Measurements from ENCODE around the gene GPATCH2.

The GPATCH2 gene

GRCh38 chr1:217437376-217437775, 193.5 kb downstream of the GPATCH2 start:
- Histone ChIP-seq H2AFZ (ENCODE audit: low read depth, low read length) (no peak overlapping the region), H3K27ac (ENCODE audit: low read length) (no peak overlapping the region), H3K4me1 (ENCODE audit: low read length) (no peaks in the 10 kb centered on the region), H3K27me3 (ENCODE audit: low read depth, low read length) (no peaks in the 10 kb centered on the region), H3K79me2 (ENCODE audit: low read length) (no peaks in the 10 kb centered on the region), H4K20me1 (ENCODE audit: insufficient read depth, low read length) (no peaks in the 10 kb centered on the region), H3K9me3 (ENCODE audit: insufficient read depth, low read length) (no peaks in the 10 kb centered on the region), H3K4me2 (ENCODE audit: low read length) (no peak overlapping the region), H3K36me3 (replicated peaks; ENCODE audit: low read depth, low read length) (no peaks in the 10 kb centered on the region), H3K4me3 (ENCODE audit: low read length) (no peak overlapping the region), H3K9ac (ENCODE audit: low read length) (no peak overlapping the region)
- no peak for TF ChIP-seq EZH2phosphoT487 (IDR thresholded peaks at IDR 0.05; ENCODE audit: low read depth)
- TF ChIP-seq CTCF (IDR thresholded peaks at IDR 0.05; ENCODE audit: low read depth, low read length): no peak

GRCh38 chr1:217435204-217435603, 195.7 kb downstream of the GPATCH2 start:
- Histone ChIP-seq H3K79me2 (ENCODE audit: low read length) (no peaks in the 10 kb centered on the region), H4K20me1 (ENCODE audit: insufficient read depth, low read length) (no peaks in the 10 kb centered on the region), H3K4me1 (ENCODE audit: low read length) (no peaks in the 10 kb centered on the region), H2AFZ (ENCODE audit: low read depth, low read length) (no peak overlapping the region), H3K9ac (ENCODE audit: low read length) (no peak overlapping the region), H3K36me3 (replicated peaks; ENCODE audit: low read depth, low read length) (no peaks in the 10 kb centered on the region), H3K27me3 (ENCODE audit: low read depth, low read length) (no peaks in the 10 kb centered on the region), H3K27ac (ENCODE audit: low read length) (no peak overlapping the region), H3K4me2 (ENCODE audit: low read length) (no peak overlapping the region), H3K4me3 (ENCODE audit: low read length) (no peak overlapping the region), H3K9me3 (ENCODE audit: insufficient read depth, low read length) (no peaks in the 10 kb centered on the region)
- TF ChIP-seq CTCF (IDR thresholded peaks at IDR 0.05; ENCODE audit: low read depth, low read length) (no peak), EZH2phosphoT487 (IDR thresholded peaks at IDR 0.05; ENCODE audit: low read depth) (no peak)

- no peak overlapping the region for H3K9ac ChIP-seq (ENCODE audit: low read length)
- H3K4me2 ChIP-seq (ENCODE audit: low read length): no peak overlapping the region
- H3K4me1 ChIP-seq (ENCODE audit: low read length): no peaks in the 10 kb centered on the region
- H3K27me3 ChIP-seq (ENCODE audit: low read depth, low read length): no peaks in the 10 kb centered on the region
- H3K4me3 ChIP-seq (ENCODE audit: low read length): no peak overlapping the region
- no peak for TF ChIP-seq EZH2phosphoT487 (IDR thresholded peaks at IDR 0.05; ENCODE audit: low read depth)
- H2AFZ ChIP-seq (ENCODE audit: low read depth, low read length): no peak overlapping the region
- H3K36me3 ChIP-seq (replicated peaks; ENCODE audit: low read depth, low read length): no peaks in the 10 kb centered on the region
- H3K79me2 ChIP-seq (ENCODE audit: low read length): no peaks in the 10 kb centered on the region
- H4K20me1 ChIP-seq (ENCODE audit: insufficient read depth, low read length): no peaks in the 10 kb centered on the region
- no peaks in the 10 kb centered on the region for H3K9me3 ChIP-seq (ENCODE audit: insufficient read depth, low read length)
- no peak overlapping the region for H3K27ac ChIP-seq (ENCODE audit: low read length)
Measured at GRCh38 chr1:217433664-217434063, 197.2 kb downstream of the GPATCH2 start.

- H3K4me2 ChIP-seq (ENCODE audit: low read length): no peak overlapping the region
- TF ChIP-seq EZH2phosphoT487 (IDR thresholded peaks at IDR 0.05; ENCODE audit: low read depth): no peak
- TF ChIP-seq CTCF (IDR thresholded peaks at IDR 0.05; ENCODE audit: low read depth, low read length): no peak
- no peaks in the 10 kb centered on the region for H3K79me2 ChIP-seq (ENCODE audit: low read length)
- no peak overlapping the region for H2AFZ ChIP-seq (ENCODE audit: low read depth, low read length)
- H3K4me3 ChIP-seq (ENCODE audit: low read length): no peak overlapping the region
- H3K9ac ChIP-seq (ENCODE audit: low read length): no peak overlapping the region
- H3K27me3 ChIP-seq (ENCODE audit: low read depth, low read length): no peaks in the 10 kb centered on the region
- H3K9me3 ChIP-seq (ENCODE audit: insufficient read depth, low read length): no peaks in the 10 kb centered on the region
- no peaks in the 10 kb centered on the region for H3K36me3 ChIP-seq (replicated peaks; ENCODE audit: low read depth, low read length)
- no peaks in the 10 kb centered on the region for H3K4me1 ChIP-seq (ENCODE audit: low read length)
- H4K20me1 ChIP-seq (ENCODE audit: insufficient read depth, low read length): no peaks in the 10 kb centered on the region
- H3K27ac ChIP-seq (ENCODE audit: low read length): no peak overlapping the region
Measured at GRCh38 chr1:217432339-217432738, 198.6 kb downstream of the GPATCH2 start.

- no peaks in the 10 kb centered on the region for H3K27me3 ChIP-seq (ENCODE audit: low read depth, low read length)
- no peaks in the 10 kb centered on the region for H3K9me3 ChIP-seq (ENCODE audit: insufficient read depth, low read length)
- H3K4me3 ChIP-seq (ENCODE audit: low read length): no peak overlapping the region
- no peak overlapping the region for H3K9ac ChIP-seq (ENCODE audit: low read length)
- H3K36me3 ChIP-seq (replicated peaks; ENCODE audit: low read depth, low read length): no peaks in the 10 kb centered on the region
- H3K79me2 ChIP-seq (ENCODE audit: low read length): no peaks in the 10 kb centered on the region
- TF ChIP-seq CTCF (IDR thresholded peaks at IDR 0.05; ENCODE audit: low read depth, low read length) (peak; percentile 73), EZH2phosphoT487 (IDR thresholded peaks at IDR 0.05; ENCODE audit: low read depth) (no peak)
- H3K4me2 ChIP-seq (ENCODE audit: low read length): no peak overlapping the region
- H4K20me1 ChIP-seq (ENCODE audit: insufficient read depth, low read length): no peaks in the 10 kb centered on the region
- no peak overlapping the region for H2AFZ ChIP-seq (ENCODE audit: low read depth, low read length)
- no peaks in the 10 kb centered on the region for H3K4me1 ChIP-seq (ENCODE audit: low read length)
- H3K27ac ChIP-seq (ENCODE audit: low read length): no peak overlapping the region
Measured at GRCh38 chr1:217431395-217431794, 199.5 kb downstream of the GPATCH2 start.

All from OCI-LY3 (cell line).